MM.1S (cell line): ENCODE measurements around the gene HSD17B14.
"Not testable (repeated sequence)": the region's sequence is repeated elsewhere in the genome, so short reads cannot be mapped to it uniquely, and the experiment has no call there.

Source experiments
- DNase-seq: peaks from one replicate; pipeline ENCODE4 v3.0.0-alpha.2; 2015
- H2AFZ ChIP-seq: fragments of 300-600 bp; sonication (generic); 2 replicates; pipeline ENCODE4 v1.6.0; 2016; ENCODE audit warnings: antibody characterized with exemption, low read length
- H3F3A ChIP-seq: fragments of 300-600 bp; sonication (generic); 2 replicates; pipeline ENCODE4 v1.6.1; 2016; ENCODE audit warnings: mild to moderate bottlenecking, antibody characterized with exemption, low read length, moderate library complexity, mixed read lengths; ENCODE audit not compliant: insufficient read depth
- H3K27ac ChIP-seq: fragments of 300-600 bp; sonication (generic); 2 replicates; pipeline ENCODE4 v1.5.1; 2016; ENCODE audit warnings: mild to moderate bottlenecking, low read length
- H3K27me3 ChIP-seq: fragments of 300-600 bp; sonication (generic); replicated peaks from 2 replicates; pipeline ENCODE4 v1.6.0; 2016; ENCODE audit warnings: low read length; ENCODE audit not compliant: insufficient read depth
- H3K36me3 ChIP-seq: fragments of 300-600 bp; sonication (generic); replicated peaks from 2 replicates; pipeline ENCODE4 v1.6.1; 2016; ENCODE audit warnings: mild to moderate bottlenecking, low read length, mixed read lengths; ENCODE audit not compliant: insufficient read depth
- H3K4me1 ChIP-seq: fragments of 300-600 bp; sonication (generic); 2 replicates; pipeline ENCODE4 v1.6.1; 2016; ENCODE audit warnings: low read length, mixed read lengths
- H3K4me2 ChIP-seq: fragments of 300-600 bp; sonication (generic); 2 replicates; pipeline ENCODE4 v1.6.0; 2016; ENCODE audit warnings: low read depth, low read length
- H3K4me3 ChIP-seq: fragments of 300-600 bp; sonication (generic); 2 replicates; pipeline ENCODE4 v1.5.1; 2016; ENCODE audit warnings: low read length, mixed read lengths
- H3K79me2 ChIP-seq: fragments of 300-600 bp; sonication (generic); 2 replicates; pipeline ENCODE4 v1.6.1; 2016; ENCODE audit warnings: mixed run types, low read length, mixed read lengths
- H3K9ac ChIP-seq: fragments of 300-600 bp; sonication (generic); 2 replicates; pipeline ENCODE4 v1.6.1; 2016; ENCODE audit warnings: low read length, mixed read lengths
- H3K9me2 ChIP-seq: fragments of 300-600 bp; sonication (generic); replicated peaks from 2 replicates; pipeline ENCODE4 v1.6.1; 2016; ENCODE audit warnings: mild to moderate bottlenecking, low read length, mixed read lengths; ENCODE audit not compliant: insufficient read depth
- H3K9me3 ChIP-seq: fragments of 300-600 bp; sonication (generic); replicated peaks from 2 replicates; pipeline ENCODE4 v1.6.1; 2016; ENCODE audit warnings: mild to moderate bottlenecking, low read length, mixed read lengths; ENCODE audit not compliant: insufficient read depth
- H4K20me1 ChIP-seq: fragments of 300-600 bp; sonication (generic); 2 replicates; pipeline ENCODE4 v1.6.1; 2016; ENCODE audit warnings: mild to moderate bottlenecking, low read length, moderate library complexity, mixed read lengths; ENCODE audit not compliant: insufficient read depth
- EZH2 ChIP-seq: fragments of 300-600 bp; sonication (generic); optimal IDR thresholded peaks from 2 replicates; pipeline ENCODE3; 2017; ENCODE audit warnings: low read depth, mild to moderate bottlenecking, antibody characterized with exemption, low read length, mixed read lengths
- EZH2phosphoT487 ChIP-seq: fragments of 300-600 bp; sonication (generic); IDR thresholded peaks from 2 replicates; pipeline ENCODE4 v1.6.1; 2018; ENCODE audit warnings: antibody characterized with exemption, low read length
- TF ChIP-seq, protein P1 (sequence below): fragments of 300-600 bp; sonication (generic); IDR thresholded peaks from 2 replicates; pipeline ENCODE4 v1.5.1; 2016; ENCODE audit warnings: antibody characterized with exemption, low read length, mixed read lengths

The HSD17B14 gene

DNA sequence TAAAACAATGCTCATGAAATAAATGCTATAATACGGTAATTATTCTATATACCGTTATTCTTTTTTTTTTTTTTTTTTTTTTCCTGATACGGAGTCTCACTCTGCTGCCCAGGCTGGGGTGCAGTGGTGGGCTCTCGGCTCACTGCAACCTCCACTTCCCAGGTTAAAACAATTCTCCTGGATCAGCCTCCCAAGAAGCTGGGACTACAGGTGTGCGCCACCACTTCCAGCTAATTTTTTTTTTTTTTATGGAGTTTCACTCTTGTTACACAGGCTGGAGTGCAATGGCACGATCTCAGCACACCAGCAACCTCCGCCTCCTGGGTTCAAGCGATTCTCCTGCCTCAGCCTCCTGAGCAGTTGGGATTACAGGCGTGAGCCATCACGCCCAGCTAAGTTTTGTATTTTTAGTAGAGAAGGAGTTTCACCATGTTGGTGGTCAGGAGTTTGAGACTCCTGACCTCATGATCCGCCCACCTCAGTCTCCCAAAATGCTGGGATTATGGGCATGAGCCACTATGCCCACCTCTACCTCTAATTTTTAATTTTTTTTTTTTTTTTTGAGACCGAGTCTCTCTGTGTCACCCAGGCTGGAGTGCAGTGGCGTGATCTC lies 42.8 kb upstream of the HSD17B14 start:
- no peak overlapping the region for H3K4me2 ChIP-seq
- DNase-seq = no peak
- H3K27ac ChIP-seq = no peak overlapping the region
- no peak overlapping the region for H3K4me3 ChIP-seq
- H2AFZ ChIP-seq = no peak overlapping the region
- no peaks in the 10 kb centered on the region for H3K9me3 ChIP-seq
- H3K9ac ChIP-seq = no peak overlapping the region
- H3K27me3 ChIP-seq = no peaks in the 10 kb centered on the region
- H4K20me1 ChIP-seq = no peaks in the 10 kb centered on the region
- no peaks in the 10 kb centered on the region for H3K9me2 ChIP-seq
- TF ChIP-seq, protein P1, sequence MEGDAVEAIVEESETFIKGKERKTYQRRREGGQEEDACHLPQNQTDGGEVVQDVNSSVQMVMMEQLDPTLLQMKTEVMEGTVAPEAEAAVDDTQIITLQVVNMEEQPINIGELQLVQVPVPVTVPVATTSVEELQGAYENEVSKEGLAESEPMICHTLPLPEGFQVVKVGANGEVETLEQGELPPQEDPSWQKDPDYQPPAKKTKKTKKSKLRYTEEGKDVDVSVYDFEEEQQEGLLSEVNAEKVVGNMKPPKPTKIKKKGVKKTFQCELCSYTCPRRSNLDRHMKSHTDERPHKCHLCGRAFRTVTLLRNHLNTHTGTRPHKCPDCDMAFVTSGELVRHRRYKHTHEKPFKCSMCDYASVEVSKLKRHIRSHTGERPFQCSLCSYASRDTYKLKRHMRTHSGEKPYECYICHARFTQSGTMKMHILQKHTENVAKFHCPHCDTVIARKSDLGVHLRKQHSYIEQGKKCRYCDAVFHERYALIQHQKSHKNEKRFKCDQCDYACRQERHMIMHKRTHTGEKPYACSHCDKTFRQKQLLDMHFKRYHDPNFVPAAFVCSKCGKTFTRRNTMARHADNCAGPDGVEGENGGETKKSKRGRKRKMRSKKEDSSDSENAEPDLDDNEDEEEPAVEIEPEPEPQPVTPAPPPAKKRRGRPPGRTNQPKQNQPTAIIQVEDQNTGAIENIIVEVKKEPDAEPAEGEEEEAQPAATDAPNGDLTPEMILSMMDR = no peak
- H3K79me2 ChIP-seq = peaks cover 12% of the 10 kb centered on the region
- no peaks in the 10 kb centered on the region for H3K36me3 ChIP-seq
- H3K4me1 ChIP-seq = peaks cover 10% of the 10 kb centered on the region; the same call in 1 of the 2 replicates
- peaks cover 20% of the 10 kb centered on the region for H3F3A ChIP-seq

DNA sequence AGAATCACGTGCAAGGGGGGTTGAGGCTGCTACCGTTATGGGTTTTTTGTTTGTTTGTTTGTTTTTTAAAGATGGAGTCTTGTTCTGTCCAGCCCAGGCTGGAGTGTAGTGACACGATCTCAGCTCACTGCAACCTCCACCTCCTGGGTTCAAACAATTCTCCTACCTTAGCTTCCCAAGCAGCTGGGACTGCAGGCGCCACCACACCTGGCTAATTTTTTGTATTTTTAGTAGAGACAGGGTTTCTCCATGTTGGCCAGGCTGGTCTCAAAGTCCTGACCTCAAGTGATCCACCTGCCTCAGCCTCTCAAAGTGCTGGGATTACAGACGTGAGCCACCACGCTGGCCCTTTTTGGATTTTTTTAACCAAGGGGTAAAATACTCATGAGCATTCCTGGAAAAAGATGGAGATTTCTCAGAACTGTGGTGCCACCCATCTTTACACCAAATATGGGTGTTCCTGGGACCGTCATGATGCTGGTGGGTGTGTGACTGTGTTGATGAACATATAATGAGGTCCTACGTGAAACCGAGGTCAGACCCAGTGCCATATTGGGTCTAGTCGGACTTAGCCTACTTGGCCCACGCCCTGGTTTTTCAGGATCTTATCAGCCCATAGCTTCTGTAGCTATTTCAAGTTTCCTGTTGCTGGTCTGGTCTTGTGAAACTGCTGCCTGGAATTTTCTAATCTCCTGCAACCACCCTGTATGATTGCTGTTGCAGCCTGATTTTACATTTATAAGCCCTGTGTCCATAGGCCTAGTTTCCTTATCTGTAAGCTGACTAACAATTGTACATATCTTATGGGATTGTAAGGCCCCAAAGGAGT lies 42.1 kb upstream of the HSD17B14 start:
- no peak overlapping the region for H3K27ac ChIP-seq
- no peaks in the 10 kb centered on the region for H3K9me3 ChIP-seq
- H3K4me3 ChIP-seq = no peak overlapping the region
- no peak for DNase-seq
- H3K79me2 ChIP-seq = peaks cover 19% of the 10 kb centered on the region
- TF ChIP-seq EZH2phosphoT487 (no peak), EZH2 (no peak)
- TF ChIP-seq, protein P1 = no peak
- H3K27me3 ChIP-seq = no peaks in the 10 kb centered on the region
- peaks cover 17% of the 10 kb centered on the region; the same call in 1 of the 2 replicates for H3K4me1 ChIP-seq
- H3K4me2 ChIP-seq = no peak overlapping the region
- H3F3A ChIP-seq = peaks cover 28% of the 10 kb centered on the region
- no peak overlapping the region for H3K9ac ChIP-seq
- H2AFZ ChIP-seq = no peak overlapping the region
- no peaks in the 10 kb centered on the region for H3K36me3 ChIP-seq
- no peaks in the 10 kb centered on the region for H3K9me2 ChIP-seq
- no peaks in the 10 kb centered on the region for H4K20me1 ChIP-seq

- Histone ChIP-seq H2AFZ (no peak overlapping the region), H3K36me3 (no peaks in the 10 kb centered on the region), H4K20me1 (no peaks in the 10 kb centered on the region), H3K9me3 (no peaks in the 10 kb centered on the region), H3K79me2 (peaks cover 25% of the 10 kb centered on the region), H3K9ac (no peak overlapping the region), H3F3A (peaks cover 32% of the 10 kb centered on the region), H3K4me1 (peaks cover 18% of the 10 kb centered on the region; the same call in 1 of the 2 replicates), H3K9me2 (no peaks in the 10 kb centered on the region), H3K4me3 (no peak overlapping the region), H3K27ac (no peak overlapping the region), H3K4me2 (no peak overlapping the region), H3K27me3 (no peaks in the 10 kb centered on the region)
- TF ChIP-seq, protein P1 = no peak
- no peak for DNase-seq
Measured at GRCh38 chr19:48877855-48878195, 41.5 kb upstream of the HSD17B14 start.

- DNase-seq = peak; percentile 70
- Histone ChIP-seq H3K79me2 (peaks cover 31% of the 10 kb centered on the region), H3K4me2 (peak overlapping the region; percentile 92), H3K27ac (peak overlapping the region; percentile 96), H3F3A (peaks cover 38% of the 10 kb centered on the region), H3K4me1 (peaks cover 18% of the 10 kb centered on the region; the same call in 1 of the 2 replicates), H3K4me3 (peak overlapping the region; percentile 94), H3K9ac (peak overlapping the region; percentile 99)
- not testable (repeated sequence) for H3K36me3 ChIP-seq, H3K27me3 ChIP-seq, H3K9me2 ChIP-seq, H2AFZ ChIP-seq, H4K20me1 ChIP-seq, H3K9me3 ChIP-seq
Measured at GRCh38 chr19:48876043-48876981, 40.0 kb upstream of the HSD17B14 start.
